ENCODE results near the gene MORN1. TPM values are rescaled to one million over a fixed set of nuclear protein-coding genes. Genes with fewer than 3 reads are reported as not detected.

The MORN1 gene
- total and polyA plus RNA-seq, 3 donors from 2014 or later, result 30.4 to 34.5 (median 30.9) TPM

GRCh38 chr1:2322065-2322571 lies 69.2 kb downstream of the MORN1 start:
- TF ChIP-seq POLR2A (IDR thresholded peaks at IDR 0.05), result no peak
- TF ChIP-seq, protein P1, sequence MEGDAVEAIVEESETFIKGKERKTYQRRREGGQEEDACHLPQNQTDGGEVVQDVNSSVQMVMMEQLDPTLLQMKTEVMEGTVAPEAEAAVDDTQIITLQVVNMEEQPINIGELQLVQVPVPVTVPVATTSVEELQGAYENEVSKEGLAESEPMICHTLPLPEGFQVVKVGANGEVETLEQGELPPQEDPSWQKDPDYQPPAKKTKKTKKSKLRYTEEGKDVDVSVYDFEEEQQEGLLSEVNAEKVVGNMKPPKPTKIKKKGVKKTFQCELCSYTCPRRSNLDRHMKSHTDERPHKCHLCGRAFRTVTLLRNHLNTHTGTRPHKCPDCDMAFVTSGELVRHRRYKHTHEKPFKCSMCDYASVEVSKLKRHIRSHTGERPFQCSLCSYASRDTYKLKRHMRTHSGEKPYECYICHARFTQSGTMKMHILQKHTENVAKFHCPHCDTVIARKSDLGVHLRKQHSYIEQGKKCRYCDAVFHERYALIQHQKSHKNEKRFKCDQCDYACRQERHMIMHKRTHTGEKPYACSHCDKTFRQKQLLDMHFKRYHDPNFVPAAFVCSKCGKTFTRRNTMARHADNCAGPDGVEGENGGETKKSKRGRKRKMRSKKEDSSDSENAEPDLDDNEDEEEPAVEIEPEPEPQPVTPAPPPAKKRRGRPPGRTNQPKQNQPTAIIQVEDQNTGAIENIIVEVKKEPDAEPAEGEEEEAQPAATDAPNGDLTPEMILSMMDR (IDR thresholded peaks at IDR 0.05), result no peak
- peak overlapping the region; percentile 77 to 81 for H3K27ac ChIP-seq
- WGBS, 2 donors, result 28 to 30% methylated on average over 8 to 30 of the region's 30 CpGs
- intact Hi-C loops (cut with DNase I; ENCODE audit: low total_unique reads), result no loop called here
- peak; percentile 76 for DNase-seq
- H3K36me3 ChIP-seq (ENCODE audit: low read depth, missing control alignments), result no peaks in the 10 kb centered on the region
- H3K27me3 ChIP-seq, result no peaks in the 10 kb centered on the region
- no peaks in the 10 kb centered on the region for H3K9me3 ChIP-seq
- no peak overlapping the region for H3K4me3 ChIP-seq
- peaks cover 42% of the 10 kb centered on the region for H3K4me1 ChIP-seq

GRCh38 chr1:2320760-2321667 lies 70.3 kb downstream of the MORN1 start:
- Histone ChIP-seq H3K4me1 (peaks cover 49% of the 10 kb centered on the region), H3K9me3 (no peaks in the 10 kb centered on the region), H3K36me3 (ENCODE audit: low read depth, missing control alignments) (no peaks in the 10 kb centered on the region), H3K4me3 (no peak overlapping the region), H3K27me3 (no peaks in the 10 kb centered on the region), H3K27ac (peak overlapping the region; percentile 77 to 81)
- intact Hi-C loops (cut with DNase I; ENCODE audit: low total_unique reads), result no loop called here
- 69 to 73% methylated on average over 3 to 39 of the region's 41 CpGs for WGBS, 2 donors
- DNase-seq, result no peak
- TF ChIP-seq POLR2A (IDR thresholded peaks at IDR 0.05), result no peak
- TF ChIP-seq, protein P1 (IDR thresholded peaks at IDR 0.05), result no peak

DNA sequence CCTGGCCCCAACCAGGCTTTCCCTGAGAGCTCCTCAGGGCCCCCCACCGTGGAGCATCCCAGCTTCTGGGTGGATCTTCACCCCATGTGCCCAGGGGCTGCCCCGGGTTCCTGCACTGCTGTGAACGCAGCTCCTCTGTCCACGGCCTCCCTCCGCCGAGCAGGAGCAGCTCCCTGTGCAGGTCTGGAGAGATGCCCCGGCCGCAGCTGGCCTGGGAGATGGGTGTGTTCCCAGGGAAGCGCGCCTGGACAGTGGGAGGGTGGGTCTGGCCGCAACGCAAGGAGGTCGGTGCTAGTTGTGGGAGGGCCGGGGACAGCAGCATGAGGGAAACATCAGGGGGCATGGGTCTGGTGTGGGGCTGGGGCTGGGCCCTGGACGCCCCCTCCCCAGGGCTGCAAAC lies 71.3 kb downstream of the MORN1 start:
- intact Hi-C loops (cut with DNase I; ENCODE audit: low total_unique reads), result no loop called here

GRCh38 chr1:2319291-2319690 lies 72.1 kb downstream of the MORN1 start:
- Histone ChIP-seq H3K27me3 (no peaks in the 10 kb centered on the region), H3K36me3 (ENCODE audit: low read depth, missing control alignments) (no peaks in the 10 kb centered on the region), H3K4me1 (peaks cover 59% of the 10 kb centered on the region), H3K4me3 (no peak overlapping the region), H3K27ac (peak overlapping the region in 1 of 2 donors; percentile 41), H3K9me3 (no peaks in the 10 kb centered on the region)
- TF ChIP-seq, protein P1 (IDR thresholded peaks at IDR 0.05), result no peak
- no peak for TF ChIP-seq POLR2A (IDR thresholded peaks at IDR 0.05)
- WGBS, 2 donors, result 73 to 98% methylated on average over 7 to 20 of the region's 21 CpGs
- intact Hi-C loops (cut with DNase I; ENCODE audit: low total_unique reads), result loop anchor here (10.0 kb wide), 1 partner anchor 114 kb away; no protein-coding TSS in a partner anchor
- DNase-seq, result no peak

More for the DNA sequence above, 71.3 kb downstream of the MORN1 start:
- Histone ChIP-seq H3K27ac (no peak overlapping the region), H3K4me1 (peaks cover 56% of the 10 kb centered on the region), H3K27me3 (no peaks in the 10 kb centered on the region), H3K9me3 (no peaks in the 10 kb centered on the region), H3K36me3 (ENCODE audit: low read depth, missing control alignments) (no peaks in the 10 kb centered on the region), H3K4me3 (no peak overlapping the region)
- WGBS, 2 donors, result 66 to 81% methylated on average over 6 to 13 of the region's 15 CpGs
- DNase-seq, result peak; percentile 68
- no peak for TF ChIP-seq POLR2A (IDR thresholded peaks at IDR 0.05)
- TF ChIP-seq, protein P1 (IDR thresholded peaks at IDR 0.05), result no peak

Data from testis (tissue), 3 donors.